BJ (cell line): ENCODE results near the gene LARP1. TPM values are rescaled to one million over a fixed set of nuclear protein-coding genes. Genes with fewer than 3 reads are reported as not detected.
"Not testable (repeated sequence)": the region's sequence is repeated elsewhere in the genome, so short reads cannot be mapped to it uniquely, and the experiment has no call there.

Experiments
- CTCF ChIA-PET: fragments of 350-600 bp; formaldehyde crosslinking; extraction: SDS; loops from one replicate; lab custom pipeline; 2021; ENCODE audit warnings: antibody characterized with exemption, inconsistent platforms; lab: Yijun Ruan, JAX
- POLR2A ChIA-PET: fragments of 300-600 bp; sonication (Branson Sonifier 250); formaldehyde crosslinking; extraction: SDS; loops from one replicate; lab custom pipeline; 2021; ENCODE audit warnings: antibody characterized with exemption; lab: Charles Lee
- DNase-seq: peaks from one replicate; pipeline ENCODE4 v3.0.0-alpha.2; 2011; ENCODE audit warnings: low read depth
- H3K27me3 ChIP-seq: 2 replicates; pipeline ENCODE4 v1.6.0; 2011; ENCODE audit warnings: low read length; ENCODE audit not compliant: control insufficient read depth, insufficient read depth
- H3K36me3 ChIP-seq: 2 replicates; pipeline ENCODE4 v1.5.1; 2011; ENCODE audit warnings: low read length; ENCODE audit not compliant: control insufficient read depth, insufficient read depth
- H3K4me3 ChIP-seq: 2 replicates; pipeline ENCODE4 v1.5.1; 2011; ENCODE audit warnings: low read depth, mild to moderate bottlenecking, control low read depth, low read length
- polyA plus RNA-seq: library from polyadenylated mRNA; depleted of rRNA; stranded (reverse); fragments of >200 nt; gene quantifications from 2 replicates; pipeline ENCODE4 v1.2.3, GENCODE V29; 2011
- TF ChIP-seq, protein P1 (sequence below): IDR thresholded peaks from 2 replicates; pipeline ENCODE4 v1.5.1; 2011; ENCODE audit warnings: low read depth, mild to moderate bottlenecking, control low read depth, inconsistent platforms, low read length, moderate library complexity; ENCODE audit not compliant: insufficient read depth

LARP1 gene
- polyA plus RNA-seq, 1 experiment: 59.0 TPM

DNA sequence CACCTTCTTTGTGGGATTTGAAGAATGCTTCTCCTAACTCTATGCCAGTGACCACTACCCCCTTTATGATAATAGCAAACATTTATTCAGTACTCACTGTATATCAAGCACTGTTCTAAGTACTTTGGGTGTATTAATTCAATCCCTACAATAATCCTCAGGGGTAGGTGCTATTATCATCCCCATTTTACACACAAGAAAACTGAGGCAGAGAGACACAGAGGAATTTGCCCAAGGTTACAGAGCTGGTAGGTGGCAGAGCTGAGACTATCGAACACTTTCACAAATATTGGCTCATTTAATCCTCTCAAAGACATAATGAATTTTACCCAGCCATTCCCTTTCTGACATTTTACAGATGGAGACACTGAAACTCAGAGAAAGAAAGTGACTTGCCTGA is 9.8 kb upstream of the LARP1 start:
- H3K27me3 ChIP-seq: no peaks in the 10 kb centered on the region
- no peak for DNase-seq
- CTCF ChIA-PET: no interaction called here
- H3K4me3 ChIP-seq: no peak overlapping the region
- TF ChIP-seq, protein P1, sequence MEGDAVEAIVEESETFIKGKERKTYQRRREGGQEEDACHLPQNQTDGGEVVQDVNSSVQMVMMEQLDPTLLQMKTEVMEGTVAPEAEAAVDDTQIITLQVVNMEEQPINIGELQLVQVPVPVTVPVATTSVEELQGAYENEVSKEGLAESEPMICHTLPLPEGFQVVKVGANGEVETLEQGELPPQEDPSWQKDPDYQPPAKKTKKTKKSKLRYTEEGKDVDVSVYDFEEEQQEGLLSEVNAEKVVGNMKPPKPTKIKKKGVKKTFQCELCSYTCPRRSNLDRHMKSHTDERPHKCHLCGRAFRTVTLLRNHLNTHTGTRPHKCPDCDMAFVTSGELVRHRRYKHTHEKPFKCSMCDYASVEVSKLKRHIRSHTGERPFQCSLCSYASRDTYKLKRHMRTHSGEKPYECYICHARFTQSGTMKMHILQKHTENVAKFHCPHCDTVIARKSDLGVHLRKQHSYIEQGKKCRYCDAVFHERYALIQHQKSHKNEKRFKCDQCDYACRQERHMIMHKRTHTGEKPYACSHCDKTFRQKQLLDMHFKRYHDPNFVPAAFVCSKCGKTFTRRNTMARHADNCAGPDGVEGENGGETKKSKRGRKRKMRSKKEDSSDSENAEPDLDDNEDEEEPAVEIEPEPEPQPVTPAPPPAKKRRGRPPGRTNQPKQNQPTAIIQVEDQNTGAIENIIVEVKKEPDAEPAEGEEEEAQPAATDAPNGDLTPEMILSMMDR: no peak
- H3K36me3 ChIP-seq: no peaks in the 10 kb centered on the region
- POLR2A ChIA-PET: no interaction called here

DNA sequence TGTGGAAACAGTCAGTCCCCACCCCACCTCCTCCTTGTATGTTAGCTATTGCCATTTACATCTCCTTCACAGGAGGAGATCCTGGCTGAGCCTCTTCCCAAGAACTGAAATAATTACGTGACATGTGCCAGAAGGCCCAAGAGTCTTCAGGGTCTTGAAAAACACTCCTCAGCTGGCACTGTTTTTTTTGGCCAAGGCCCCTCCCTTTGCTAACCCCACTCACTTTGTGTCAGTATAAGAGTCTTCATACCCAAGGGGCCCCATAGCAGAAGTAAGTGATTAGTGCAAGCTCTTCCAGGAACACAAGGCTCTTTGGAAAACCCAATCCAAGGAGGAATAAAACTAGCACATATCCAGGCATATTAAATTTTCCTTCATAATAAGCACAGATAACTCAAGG is 5.7 kb upstream of the LARP1 start:
- Histone ChIP-seq H3K36me3 (no peaks in the 10 kb centered on the region), H3K27me3 (no peaks in the 10 kb centered on the region), H3K4me3 (no peak overlapping the region)
- ChIA-PET POLR2A (no interaction called here), CTCF (no interaction called here)
- TF ChIP-seq, protein P1: no peak
- no peak for DNase-seq

DNA sequence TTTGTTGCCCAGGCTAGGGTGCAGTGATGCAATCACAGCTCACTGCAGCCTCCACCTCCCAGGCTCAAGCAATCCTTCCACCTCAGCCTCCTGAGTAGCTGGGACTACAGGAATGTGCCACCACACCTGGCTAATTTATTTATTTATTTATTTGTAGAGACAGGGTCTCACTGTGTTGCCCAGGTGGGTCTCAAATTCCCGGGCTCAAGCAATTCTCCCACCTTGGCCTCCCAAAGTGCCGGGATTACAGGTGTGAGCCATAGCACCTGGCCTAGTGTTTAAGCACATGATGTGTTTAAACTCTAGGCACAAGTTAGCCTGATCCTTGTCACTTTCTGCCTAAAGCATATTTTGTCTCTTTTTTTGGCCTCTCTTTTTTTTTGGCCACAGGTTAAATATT is 4.5 kb upstream of the LARP1 start:
- DNase-seq, H3K36me3 ChIP-seq, POLR2A ChIA-PET, CTCF ChIA-PET, H3K4me3 ChIP-seq, H3K27me3 ChIP-seq: not testable (repeated sequence)

DNA sequence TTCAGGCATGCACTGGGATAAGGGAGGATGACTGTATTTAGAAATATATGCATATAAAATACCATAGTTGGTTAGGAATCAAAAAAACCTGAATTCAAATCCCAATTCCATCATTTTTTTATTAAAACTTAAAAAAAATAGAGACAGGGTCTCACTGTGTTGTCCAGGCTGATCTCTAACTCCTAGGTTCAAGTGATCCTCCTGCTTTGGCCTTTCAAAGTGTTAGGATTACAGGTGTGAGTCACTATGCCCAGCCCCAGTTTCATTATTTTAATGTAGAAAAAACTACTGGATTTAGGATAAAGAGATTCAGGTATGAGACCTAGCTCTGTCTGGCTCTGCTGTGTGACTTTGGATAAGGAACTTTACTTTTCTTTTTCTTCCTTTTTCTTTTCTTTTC is 3.3 kb upstream of the LARP1 start:
- ChIA-PET CTCF (no interaction called here), POLR2A (no interaction called here)
- no peak for DNase-seq
- H3K27me3 ChIP-seq: no peaks in the 10 kb centered on the region
- TF ChIP-seq, protein P1: no peak
- H3K4me3 ChIP-seq: no peak overlapping the region
- no peaks in the 10 kb centered on the region for H3K36me3 ChIP-seq

DNA sequence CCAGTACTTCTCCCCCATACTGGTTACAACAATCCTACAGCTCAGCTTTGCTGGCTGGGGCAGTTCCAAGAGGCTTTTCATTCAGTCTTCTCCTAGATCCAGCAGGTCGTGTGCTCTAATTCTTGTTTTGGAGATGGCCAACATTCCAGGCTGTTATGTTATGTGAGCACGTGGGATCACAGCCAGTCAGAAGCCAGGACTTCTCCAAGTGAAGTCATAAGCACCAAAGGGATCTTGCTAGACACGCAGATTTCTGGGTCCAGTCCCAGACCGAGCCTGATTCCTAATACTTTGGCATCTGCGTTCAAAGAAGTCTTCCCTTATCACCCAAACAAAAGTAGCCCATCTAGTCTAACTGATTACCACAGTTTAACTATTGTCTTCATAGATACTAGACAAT is 1.4 kb upstream of the LARP1 start:
- TF ChIP-seq, protein P1: no peak
- Histone ChIP-seq H3K4me3 (no peak overlapping the region), H3K36me3 (no peaks in the 10 kb centered on the region), H3K27me3 (no peaks in the 10 kb centered on the region)
- ChIA-PET POLR2A (interaction anchor here (0.5 kb wide), 1 partner anchor 29 kb away, joined by 3 read pairs; no protein-coding TSS in a partner anchor), CTCF (interaction anchor here (0.7 kb wide), 1 partner anchor 61 kb away, joined by 3 read pairs; no protein-coding TSS in a partner anchor)
- peak; percentile 88 for DNase-seq
